A673 (cell line): ENCODE measurements around the gene C3orf20. TPM values are rescaled to one million over a fixed set of nuclear protein-coding genes. Genes with fewer than 3 reads are reported as not detected.

Source experiments
- BruUV-seq: library from RNA; stranded (reverse); fragments of 400-500 nt; replicated peaks from 2 replicates; lab custom pipeline; 2021; lab: Mats Ljungman, UMichigan
- CTCF ChIA-PET: fragments of 300-600 bp; sonication (Branson Sonifier 250); formaldehyde crosslinking; loops from one replicate; lab custom pipeline; 2022; ENCODE audit warnings: antibody characterized with exemption; lab: Charles Lee
- POLR2A ChIA-PET: fragments of 300-600 bp; sonication (Branson Sonifier 250); formaldehyde crosslinking; loops from one replicate; lab custom pipeline; 2022; ENCODE audit warnings: antibody characterized with exemption; ENCODE audit not compliant: low non-redundant PET; lab: Charles Lee
- DNase-seq: peaks from one replicate; pipeline ENCODE4 v3.0.0-alpha.2; 2015; ENCODE audit warnings: low spot score
- H3K27ac ChIP-seq: fragments of 200-600 bp; sonication (generic); 2 replicates; pipeline ENCODE4 v1.5.1; 2016; ENCODE audit warnings: mixed run types, low read depth, mild to moderate bottlenecking, mixed read lengths, antibody characterized with exemption, low read length; ENCODE audit not compliant: poor library complexity, severe bottlenecking
- H3K27me3 ChIP-seq: fragments of 200-600 bp; sonication (generic); replicated peaks from 2 replicates; pipeline ENCODE4 v1.6.1; 2017; ENCODE audit warnings: mixed run types, low read depth, mild to moderate bottlenecking, mixed read lengths, antibody characterized with exemption, low read length; ENCODE audit not compliant: insufficient read depth, poor library complexity
- H3K36me3 ChIP-seq: fragments of 200-600 bp; sonication (generic); 2 replicates; pipeline ENCODE4 v1.6.1; 2016; ENCODE audit warnings: mixed run types, mild to moderate bottlenecking, mixed read lengths, antibody characterized with exemption, low read length; ENCODE audit not compliant: insufficient read depth, poor library complexity, severe bottlenecking
- H3K4me1 ChIP-seq: fragments of 200-600 bp; sonication (generic); 2 replicates; pipeline ENCODE4 v1.6.1; 2017; ENCODE audit warnings: mixed run types, mild to moderate bottlenecking, mixed read lengths, antibody characterized with exemption, low read length; ENCODE audit not compliant: insufficient read depth, poor library complexity, severe bottlenecking
- H3K4me3 ChIP-seq: fragments of 200-600 bp; sonication (generic); 2 replicates; pipeline ENCODE4 v1.5.1; 2016; ENCODE audit warnings: low read depth, mixed run types, mild to moderate bottlenecking, mixed read lengths, low read length; ENCODE audit not compliant: poor library complexity, severe bottlenecking
- H3K9me3 ChIP-seq: fragments of 200-600 bp; sonication (generic); 2 replicates; pipeline ENCODE4 v1.6.1; 2016; ENCODE audit warnings: mixed run types, low read depth, mild to moderate bottlenecking, mixed read lengths, antibody characterized with exemption, low read length; ENCODE audit not compliant: poor library complexity, severe bottlenecking
- CTCF ChIP-seq: fragments of 300-800, 200-600 bp; sonication (generic); conservative IDR thresholded peaks from 2 replicates; pipeline ENCODE4 v1.5.1; 2017; ENCODE audit warnings: low read depth, mild to moderate bottlenecking, antibody characterized with exemption, low read length, moderate library complexity, mixed read lengths
- EZH2 ChIP-seq: fragments of 200-600 bp; sonication (generic); IDR thresholded peaks from 2 replicates; pipeline ENCODE4 v1.6.1; 2017; ENCODE audit warnings: borderline replicate concordance, low read depth, mild to moderate bottlenecking, mixed read lengths, antibody characterized with exemption, low read length; ENCODE audit not compliant: poor library complexity, severe bottlenecking
- intact Hi-C: fragments of 100-400 bp; cut with micrococcal nuclease; formaldehyde crosslinking; loops from one replicate; pipeline ENCODE4 v1.10.0; 2022; ENCODE audit not compliant: unreplicated experiment
- total RNA-seq: library from RNA; stranded (reverse); gene quantifications from 2 replicates; pipeline ENCODE4 v1.2.3, GENCODE V29; 2021

Gene C3orf20
- total RNA-seq, 1 experiment from 2014 or later = 0.17 TPM

GRCh38 chr3:14793858-14794234, 118.9 kb downstream of the C3orf20 start:
- ChIA-PET CTCF (no interaction called here), POLR2A (no interaction called here)
- Histone ChIP-seq H3K9me3 (no peaks in the 10 kb centered on the region), H3K27me3 (peaks cover 43% of the 10 kb centered on the region), H3K27ac (no peak overlapping the region), H3K4me3 (no peak overlapping the region), H3K4me1 (no peaks in the 10 kb centered on the region), H3K36me3 (no peaks in the 10 kb centered on the region)
- no peak for TF ChIP-seq EZH2
- no peak for TF ChIP-seq CTCF
- intact Hi-C loops = no loop called here
- BruUV-seq = no TSS peak
- DNase-seq = no peak

- ChIA-PET CTCF (no interaction called here), POLR2A (no interaction called here)
- no TSS peak for BruUV-seq
- TF ChIP-seq EZH2 (no peak), CTCF (no peak)
- intact Hi-C loops = no loop called here
- Histone ChIP-seq H3K27me3 (peaks cover 43% of the 10 kb centered on the region), H3K4me1 (no peaks in the 10 kb centered on the region), H3K9me3 (no peaks in the 10 kb centered on the region), H3K4me3 (no peak overlapping the region), H3K36me3 (no peaks in the 10 kb centered on the region), H3K27ac (no peak overlapping the region)
- no peak for DNase-seq
Measured at GRCh38 chr3:14794435-14794834, 119.5 kb downstream of the C3orf20 start.

GRCh38 chr3:14795996-14796395, 121.1 kb downstream of the C3orf20 start:
- ChIA-PET POLR2A (no interaction called here), CTCF (no interaction called here)
- Histone ChIP-seq H3K27me3 (peaks cover 46% of the 10 kb centered on the region), H3K4me1 (no peaks in the 10 kb centered on the region), H3K36me3 (no peaks in the 10 kb centered on the region), H3K4me3 (no peak overlapping the region), H3K27ac (no peak overlapping the region), H3K9me3 (no peaks in the 10 kb centered on the region)
- BruUV-seq = no TSS peak
- no peak for DNase-seq
- no peak for TF ChIP-seq CTCF
- TF ChIP-seq EZH2 = no peak
- intact Hi-C loops = no loop called here
